Spleen (tissue), 11 donors: ENCODE measurements around the gene CAMK2G. TPM values are rescaled to one million over a fixed set of nuclear protein-coding genes. Genes with fewer than 3 reads are reported as not detected.

ENCODE experiments used
- DNase-seq: peaks from one replicate; pipeline ENCODE4 v3.0.0-alpha.2; 2020
- H3K27ac ChIP-seq, 8 donors: fragments of 200-600 bp; sonication (generic) in 7 of 8; 1 replicate in 4 of 8; 2 replicates in 4 of 8; pipeline versions ENCODE4 v1.5.0 to v1.8.0; 2016 to 2021; ENCODE audit warnings: inconsistent platforms in 4 of 8, mild to moderate bottlenecking in 4 of 8, moderate library complexity in 1 of 8
- H3K27me3 ChIP-seq, 7 donors: fragments of 200-600 bp; sonication (generic) in 6 of 7; replicated peaks in 1 of 7; 1 replicate in 4 of 7; 2 replicates in 3 of 7; pipeline versions ENCODE4 v1.5.0 to v1.8.0; 2016 to 2021; ENCODE audit warnings: inconsistent platforms in 3 of 7, mild to moderate bottlenecking in 1 of 7
- H3K36me3 ChIP-seq, 6 donors: fragments of 200-600 bp; sonication (generic) in 5 of 6; 1 replicate in 4 of 6; 2 replicates in 2 of 6; pipeline versions ENCODE4 v1.5.0 to v1.8.0; 2016 to 2021; ENCODE audit warnings: inconsistent platforms in 2 of 6
- H3K4me1 ChIP-seq, 6 donors: fragments of 200-600 bp; sonication (generic) in 5 of 6; 1 replicate in 3 of 6; 2 replicates in 3 of 6; pipeline versions ENCODE4 v1.5.0 to v1.8.0; 2016 to 2021; ENCODE audit warnings: inconsistent platforms in 3 of 6
- H3K4me3 ChIP-seq, 8 donors: fragments of 200-600 bp; sonication (generic) in 7 of 8; 1 replicate in 4 of 8; 2 replicates in 4 of 8; pipeline versions ENCODE4 v1.5.0 to v1.8.0; 2016 to 2021; ENCODE audit warnings: inconsistent platforms in 4 of 8, mild to moderate bottlenecking in 4 of 8, moderate library complexity in 2 of 8
- H3K9me3 ChIP-seq, 8 donors: fragments of 200-600 bp; sonication (generic) in 7 of 8; 1 replicate in 4 of 8; 2 replicates in 4 of 8; pipeline versions ENCODE4 v1.5.0 to v1.8.0; 2016 to 2021; ENCODE audit warnings: inconsistent platforms in 4 of 8
- CTCF ChIP-seq, 11 experiments: fragments of 200-600 bp in 7 of 11; fragments of 450-650 bp in 4 of 11; sonication (generic) in 4 of 11; IDR thresholded peaks in 8 of 11; conservative IDR thresholded peaks in 3 of 11; 1 replicate in 7 of 11; 2 replicates in 4 of 11; pipeline versions ENCODE4 v1.4.0 to v1.8.0; 2016 to 2021; ENCODE audit warnings: antibody characterized with exemption in 11 of 11, inconsistent platforms in 4 of 11, mild to moderate bottlenecking in 1 of 11
- POLR2A ChIP-seq, 3 donors: fragments of 450-650 bp; IDR thresholded peaks; one replicate each; pipeline ENCODE4 v1.5.1; 2017; ENCODE audit warnings: antibody characterized with exemption in 3 of 3, mild to moderate bottlenecking in 1 of 3
- POLR2AphosphoS5 ChIP-seq, 3 donors: sonication (generic); formaldehyde crosslinking; IDR thresholded peaks; one replicate each; pipeline ENCODE4 v1.5.1; 2017; ENCODE audit warnings: antibody characterized with exemption in 3 of 3
- WGBS, 5 donors: extraction: QIAGEN DNeasy Blood & Tissue Kit in 3 of 5; methylation state at CpG; one replicate each; pipeline versions ENCODE4 v1.1.5 to v1.1.7; 2013 to 2018; 5-methylcytosine and 5-hydroxymethylcytosine counted together
- intact Hi-C: fragments of 100-400 bp; cut with DNase I; formaldehyde crosslinking; loops from one replicate; pipeline ENCODE4 v1.15.0; 2023; ENCODE audit warnings: low total_unique reads
- polyA plus RNA-seq, 3 donors: library from polyadenylated mRNA; stranded (reverse); fragments of 200-250 nt; gene quantifications; one replicate each; pipeline ENCODE4 v1.2.1, GENCODE V29; 2013
- total RNA-seq, 7 donors: library from RNA; depleted of rRNA in 3 of 7; stranded (reverse); fragments of >200 nt in 3 of 7; fragmentation: NEBNext Ultra II Directional in 4 of 7; extraction: Animal tissue kit (Norgen Biotek cat#: 25700) in 4 of 7; gene quantifications; one replicate each; pipeline versions ENCODE4 v1.1.0 to v1.2.1, GENCODE V29; 2016 to 2021
- donor health status: healthy with polysubstance abuse.
- donor health status: DM: no; HTN: no; CAD: no; lungs with moderate emphysema.
- donor health status: DM: no; HTN: no; CAD: no.
- donor health status: Bipolar disorder and iron deficiency.
- donor health status: healthy.
- donor health status: DM: no; HTN: no; CAD: no.
- donor health status: DM: yes; HTN: yes; CAD: no.

Gene CAMK2G
- total and polyA plus RNA-seq, 10 donors = 10.4 to 55.2 (median 43.9) TPM

- 91 to 98% (median 94%) methylated on average over 4 of the region's 4 CpGs for WGBS, 5 donors
- H3K36me3 ChIP-seq = peaks cover 0 to 76% (median 32%) of the 10 kb centered on the region in 6 donors
These were observed 61.7 kb downstream of the CAMK2G start for GRCh38 chr10:73812657-73813056.

GRCh38 chr10:73810735-73811465, 63.5 kb downstream of the CAMK2G start:
- intact Hi-C loops = no loop called here
- Histone ChIP-seq H3K4me3 (peak overlapping the region; percentile 68 to 98 (median 89)), H3K4me1 (peaks cover 18 to 80% (median 54%) of the 10 kb centered on the region in 6 donors), H3K27ac (peak overlapping the region; percentile 90 to 100 (median 98)), H3K36me3 (peaks cover 0 to 76% (median 39%) of the 10 kb centered on the region in 6 donors), H3K27me3 (no peaks in the 10 kb centered on the region), H3K9me3 (no peaks in the 10 kb centered on the region)
- 1% methylated on average over 50 to 63 of the region's 63 CpGs for WGBS, 5 donors
- TF ChIP-seq CTCF (IDR thresholded peaks at IDR 0.05 in 8 of 11, conservative IDR thresholded peaks at IDR 0.05 in 3 of 11) (no peak), POLR2AphosphoS5 (IDR thresholded peaks at IDR 0.05) (no peak), POLR2A (IDR thresholded peaks at IDR 0.05) (no peak)
- peak; percentile 95 for DNase-seq

More at GRCh38 chr10:73812657-73813056, 61.7 kb downstream of the CAMK2G start:
- DNase-seq = peak; percentile 77
- Histone ChIP-seq H3K4me1 (peaks cover 11 to 80% (median 43%) of the 10 kb centered on the region in 6 donors), H3K9me3 (no peaks in the 10 kb centered on the region), H3K4me3 (no peak overlapping the region), H3K27ac (peak overlapping the region in 7 of 8 donors; percentile 27 to 100 (median 98)), H3K27me3 (no peaks in the 10 kb centered on the region)
- no peak for TF ChIP-seq CTCF (IDR thresholded peaks at IDR 0.05 in 8 of 11, conservative IDR thresholded peaks at IDR 0.05 in 3 of 11)
- intact Hi-C loops = no loop called here

- 44 to 71% (median 49%) methylated on average over 7 of the region's 7 CpGs for WGBS, 5 donors
- no peak for DNase-seq
- Histone ChIP-seq H3K4me3 (peak overlapping the region; percentile 68 to 98 (median 89)), H3K27me3 (no peaks in the 10 kb centered on the region), H3K36me3 (peaks cover 0 to 76% (median 44%) of the 10 kb centered on the region in 6 donors), H3K9me3 (no peaks in the 10 kb centered on the region), H3K4me1 (peaks cover 18 to 80% (median 52%) of the 10 kb centered on the region in 6 donors), H3K27ac (peak overlapping the region; percentile 90 to 100 (median 98))
- intact Hi-C loops = no loop called here
- no peak for TF ChIP-seq POLR2A (IDR thresholded peaks at IDR 0.05)
- TF ChIP-seq POLR2AphosphoS5 (IDR thresholded peaks at IDR 0.05) = no peak
- TF ChIP-seq CTCF (IDR thresholded peaks at IDR 0.05 in 8 of 11, conservative IDR thresholded peaks at IDR 0.05 in 3 of 11) = no peak
These were observed 64.0 kb downstream of the CAMK2G start for GRCh38 chr10:73810358-73810734.

GRCh38 chr10:73809061-73809818, 65.1 kb downstream of the CAMK2G start:
- 61 to 80% (median 74%) methylated on average over 5 of the region's 5 CpGs for WGBS, 5 donors
- TF ChIP-seq CTCF (IDR thresholded peaks at IDR 0.05 in 8 of 11, conservative IDR thresholded peaks at IDR 0.05 in 3 of 11) = no peak
- no peak for TF ChIP-seq POLR2A (IDR thresholded peaks at IDR 0.05)
- TF ChIP-seq POLR2AphosphoS5 (IDR thresholded peaks at IDR 0.05) = no peak
- intact Hi-C loops = no loop called here
- DNase-seq = no peak
- Histone ChIP-seq H3K4me3 (peak overlapping the region in 2 of 8 donors; percentile 94 to 98), H3K9me3 (no peaks in the 10 kb centered on the region), H3K27ac (peak overlapping the region in 4 of 8 donors; percentile 95 to 100 (median 99)), H3K27me3 (no peaks in the 10 kb centered on the region), H3K36me3 (peaks cover 0 to 76% (median 49%) of the 10 kb centered on the region in 6 donors), H3K4me1 (peaks cover 18 to 80% (median 54%) of the 10 kb centered on the region in 6 donors)
